Endothelial cell of umbilical vein (primary cell): ENCODE data around the gene CD101. TPM values are rescaled to one million over a fixed set of nuclear protein-coding genes. Genes with fewer than 3 reads are reported as not detected.

Source experiments
- BruUV-seq: library from RNA; stranded (reverse); fragments of 400-500 nt; replicated peaks from 2 replicates; lab custom pipeline; 2021; lab: Mats Ljungman, UMichigan
- CTCF ChIA-PET: fragments of 300-600, 350-600 bp; sonication (Branson Sonifier 250); formaldehyde crosslinking; loops from one replicate; lab custom pipeline; 2021; ENCODE audit warnings: antibody characterized with exemption, inconsistent platforms; lab: Charles Lee
- POLR2A ChIA-PET: fragments of 300-600, 350-600 bp; sonication (Branson Sonifier 250); formaldehyde crosslinking; loops from one replicate; lab custom pipeline; 2021; ENCODE audit warnings: antibody characterized with exemption, inconsistent platforms; lab: Charles Lee
- DNase-seq: peaks from one replicate; pipeline ENCODE4 v3.0.0-alpha.2; 2011; ENCODE audit warnings: low read depth, low spot score
- FAIRE-seq: peaks from 2 replicates; lab custom pipeline; 2011; peaks lifted over from hg19 to GRCh38; lab: Jason Lieb, UNC
- H2AFZ ChIP-seq: 2 replicates; pipeline ENCODE4 v1.6.0; 2012; ENCODE audit warnings: low read depth, low read length, control low read depth, inconsistent platforms
- H3K27ac ChIP-seq: 2 replicates; pipeline ENCODE4 v1.5.1; 2011; ENCODE audit warnings: low read depth, mild to moderate bottlenecking, control low read depth, low read length, moderate library complexity; ENCODE audit not compliant: insufficient read depth
- H3K27me3 ChIP-seq, 2 experiments: 2 replicates each; pipeline versions ENCODE4 v1.6.0 to v1.6.1; 2011; ENCODE audit warnings: low read length in 2 of 2, mixed read lengths in 1 of 2; ENCODE audit not compliant: control insufficient read depth in 2 of 2, insufficient read depth in 2 of 2
- H3K36me3 ChIP-seq, 2 experiments: 2 replicates in 1 of 2; 3 replicates in 1 of 2; pipeline ENCODE4 v1.5.1; 2011; ENCODE audit warnings: low read length in 2 of 2, mild to moderate bottlenecking in 1 of 2, moderate library complexity in 1 of 2; ENCODE audit not compliant: control insufficient read depth in 2 of 2, insufficient read depth in 2 of 2; ENCODE audit errors: extremely low read depth in 1 of 2
- H3K4me1 ChIP-seq: 3 replicates; pipeline ENCODE4 v1.5.1; 2011; ENCODE audit warnings: mild to moderate bottlenecking, low read length; ENCODE audit not compliant: control insufficient read depth, insufficient read depth; ENCODE audit errors: extremely low read depth
- H3K4me2 ChIP-seq: 2 replicates; pipeline ENCODE4 v1.6.1; 2011; ENCODE audit warnings: low read length, control low read depth, mixed read lengths; ENCODE audit not compliant: insufficient read depth
- H3K4me3 ChIP-seq, 3 experiments: fragments of 200-600 bp in 1 of 3; sonication (generic), shearing (Covaris generic) in 1 of 3; replicated peaks in 1 of 3; 2 replicates each; pipeline ENCODE4 v1.5.1; 2011 to 2016; ENCODE audit warnings: control low read depth in 3 of 3, low read length in 3 of 3, mild to moderate bottlenecking in 2 of 3, inconsistent platforms in 1 of 3, low read depth in 1 of 3, moderate library complexity in 1 of 3; ENCODE audit not compliant: insufficient read depth in 1 of 3
- H3K79me2 ChIP-seq: 2 replicates; pipeline ENCODE4 v1.6.0; 2012; ENCODE audit warnings: low read length, inconsistent platforms; ENCODE audit not compliant: control insufficient read depth, insufficient read depth
- H3K9ac ChIP-seq: replicated peaks from 2 replicates; pipeline ENCODE3; 2011; ENCODE audit warnings: low read length, control low read depth; ENCODE audit not compliant: insufficient read depth; ENCODE audit errors: extremely low read depth
- H3K9me1 ChIP-seq: replicated peaks from 3 replicates; pipeline ENCODE4 v1.6.0; 2011; ENCODE audit warnings: mild to moderate bottlenecking, low read length; ENCODE audit not compliant: control insufficient read depth, insufficient read depth; ENCODE audit errors: extremely low read depth
- H3K9me3 ChIP-seq: replicated peaks from 2 replicates; pipeline ENCODE4 v1.5.1; 2012; ENCODE audit warnings: low read length, inconsistent platforms; ENCODE audit not compliant: control insufficient read depth, insufficient read depth
- H4K20me1 ChIP-seq: replicated peaks from 2 replicates; pipeline ENCODE3; 2011; ENCODE audit warnings: mild to moderate bottlenecking, low read length; ENCODE audit not compliant: control insufficient read depth, insufficient read depth; ENCODE audit errors: extremely low read depth
- CTCF ChIP-seq, 2 donors: IDR thresholded peaks; 1 replicate in 1 of 2; 2 replicates in 1 of 2; pipeline ENCODE4 v1.5.1; 2011; ENCODE audit warnings: low read length in 2 of 2, mild to moderate bottlenecking in 2 of 2, moderate library complexity in 2 of 2, control low read depth in 1 of 2, inconsistent platforms in 1 of 2, low read depth in 1 of 2; ENCODE audit not compliant: insufficient read depth in 1 of 2; ENCODE audit errors: extremely low read depth in 1 of 2
- EZH2 ChIP-seq: IDR thresholded peaks from 2 replicates; pipeline ENCODE4 v1.6.1; 2012; ENCODE audit warnings: borderline replicate concordance, low read depth, mild to moderate bottlenecking, moderate library complexity, low read length, inconsistent platforms; ENCODE audit not compliant: severe bottlenecking
- FOS ChIP-seq: IDR thresholded peaks from 2 replicates; pipeline ENCODE4 v1.6.1; 2011; ENCODE audit warnings: mild to moderate bottlenecking, low read length, moderate library complexity, borderline replicate concordance; ENCODE audit not compliant: insufficient read depth
- GATA2 ChIP-seq: IDR thresholded peaks from 2 replicates; pipeline ENCODE4 v1.7.0; 2011; ENCODE audit warnings: low read depth, mild to moderate bottlenecking, moderate library complexity, mixed read lengths, low read length; ENCODE audit not compliant: insufficient read length, insufficient read depth
- JUN ChIP-seq: IDR thresholded peaks from 2 replicates; pipeline ENCODE4 v1.6.1; 2011; ENCODE audit warnings: borderline replicate concordance, low read depth; ENCODE audit not compliant: insufficient read length, insufficient read depth
- MAX ChIP-seq: IDR thresholded peaks from 2 replicates; pipeline ENCODE4 v1.6.1; 2011; ENCODE audit not compliant: insufficient read depth, insufficient read length
- MYC ChIP-seq: IDR thresholded peaks from one replicate; pipeline ENCODE4 v1.6.1; 2011; ENCODE audit warnings: mild to moderate bottlenecking, low read depth, low read length
- POLR2A ChIP-seq: IDR thresholded peaks from 2 replicates; pipeline ENCODE4 v1.6.1; 2012; ENCODE audit warnings: low read depth, mild to moderate bottlenecking, control low read depth, low read length
- POLR2AphosphoS5 ChIP-seq: IDR thresholded peaks from 2 replicates; pipeline ENCODE4 v1.6.1; 2012; ENCODE audit warnings: low read depth, mild to moderate bottlenecking, control low read depth, low read length, moderate library complexity; ENCODE audit not compliant: insufficient read depth
- dilution Hi-C: fragments of 300-500 bp; cut with MboI; formaldehyde crosslinking; loops from one replicate; pipeline ENCODE4 v1.15.0; 2019; ENCODE audit warnings: low sequenced_read_pairs; ENCODE audit not compliant: extremely low pct_ligation_motif_present
- intact Hi-C: fragments of 100-400 bp; cut with micrococcal nuclease; formaldehyde crosslinking; loops from one replicate; pipeline ENCODE4 v1.10.0; 2022
- polyA plus RNA-seq, 4 experiments: library from polyadenylated mRNA; depleted of rRNA in 3 of 4; stranded (reverse) in 3 of 4; unstranded in 1 of 4; fragments of >200 nt; gene quantifications; 2 replicates each; pipeline versions ENCODE4 v1.2.1 to v1.2.3, GENCODE V29; 2011 to 2012; ENCODE audit warnings: missing spikeins in 1 of 4
- total RNA-seq: library from RNA; stranded (reverse); gene quantifications from 2 replicates; pipeline ENCODE4 v1.2.3, GENCODE V29; 2021

Gene CD101
- total and polyA plus RNA-seq, 2 donors (not counting 3 experiments of a cell fraction or from before 2014, with no cell fraction given): 0.04 to 0.97 TPM

- dilution Hi-C loops: no loop called here
- Histone ChIP-seq H3K27me3 (peaks cover 0 to 2% of the 10 kb centered on the region in 2 experiments), H3K9me3 (no peaks in the 10 kb centered on the region)
Observed at GRCh38 chr1:117015724-117016123, 14.2 kb downstream of the CD101 start.

More at GRCh38 chr1:117015724-117016123, 14.2 kb downstream of the CD101 start:
- no peaks in the 10 kb centered on the region for H3K9me1 ChIP-seq
- no peak overlapping the region for H3K27ac ChIP-seq
- ChIA-PET POLR2A (no interaction called here), CTCF (no interaction called here)
- no peak for TF ChIP-seq POLR2AphosphoS5
- no peak for TF ChIP-seq FOS
- TF ChIP-seq JUN: no peak
- TF ChIP-seq GATA2: no peak
- no peak for TF ChIP-seq EZH2
- no peak for TF ChIP-seq POLR2A
- no peak for TF ChIP-seq CTCF (IDR thresholded peaks at IDR 0.05; ENCODE audit: extremely low read depth in 1 of 2, insufficient read depth in 1 of 2, low read depth in 1 of 2, low read length in 2 of 2)
- no peak for TF ChIP-seq MYC
- TF ChIP-seq MAX: no peak
- H3K9ac ChIP-seq: no peak overlapping the region
- no peaks in the 10 kb centered on the region for H4K20me1 ChIP-seq
- H3K4me1 ChIP-seq: no peaks in the 10 kb centered on the region
- no peaks in the 10 kb centered on the region for H3K36me3 ChIP-seq
- no peak overlapping the region for H3K4me3 ChIP-seq
- FAIRE-seq (no peak), DNase-seq (no peak)
- H3K4me2 ChIP-seq: no peak overlapping the region
- intact Hi-C loops: no loop called here
- no peaks in the 10 kb centered on the region for H3K79me2 ChIP-seq
- no TSS peak for BruUV-seq
- no peak overlapping the region for H2AFZ ChIP-seq
